H1 (cell line): ENCODE results near the gene ARID2. TPM values are rescaled to one million over a fixed set of nuclear protein-coding genes. Genes with fewer than 3 reads are reported as not detected.

Source experiments
- CTBP2 ChIP-seq: IDR thresholded peaks from 2 replicates; pipeline ENCODE4 v1.7.0; 2011; ENCODE audit warnings: borderline replicate concordance, mild to moderate bottlenecking, moderate library complexity, mixed read lengths, low read length; ENCODE audit not compliant: insufficient read depth, insufficient read length
- HDAC2 ChIP-seq, 2 experiments: fragments of 300-600 bp in 1 of 2; sonication (generic) in 1 of 2; IDR thresholded peaks; 2 replicates each; pipeline ENCODE4 v1.6.1; 2011 to 2012; ENCODE audit warnings: low read depth in 2 of 2, low read length in 2 of 2, mild to moderate bottlenecking in 2 of 2, moderate library complexity in 2 of 2, borderline replicate concordance in 1 of 2, inconsistent platforms in 1 of 2
- TAF7 ChIP-seq: optimal IDR thresholded peaks from 2 replicates; pipeline ENCODE3; 2011; ENCODE audit warnings: low read depth, mild to moderate bottlenecking, inconsistent platforms, low read length, moderate library complexity, borderline replicate concordance
- TCF12 ChIP-seq: IDR thresholded peaks from 2 replicates; pipeline ENCODE4 v1.6.1; 2011; ENCODE audit warnings: low read depth, mild to moderate bottlenecking, low read length
- polyA plus RNA-seq, 7 experiments: library from polyadenylated mRNA; depleted of rRNA in 3 of 7; stranded (reverse) in 5 of 7; unstranded in 2 of 7; fragments of >200 nt in 5 of 7; fragments of 200-250 nt in 2 of 7; gene quantifications; 1 replicate in 5 of 7; 2 replicates in 1 of 7; 4 replicates in 1 of 7; pipeline versions ENCODE4 v1.2.1 to v1.2.3, GENCODE V29; 2011 to 2013; ENCODE audit warnings: missing spikeins in 2 of 7, mixed read lengths in 2 of 7
- total RNA-seq: library from RNA; stranded (reverse); fragmentation: NEBNext Ultra II Directional; extraction: Animal tissue kit (Norgen Biotek cat#: 25700); gene quantifications from 2 replicates; pipeline ENCODE4 v1.2.1, GENCODE V29; 2021
- TF ChIP-seq, protein P1 (sequence below): fragments of 300-600 bp; sonication (generic); IDR thresholded peaks from 2 replicates; pipeline ENCODE4 v1.7.1; 2012; ENCODE audit warnings: low read length, moderate library complexity, mild to moderate bottlenecking, inconsistent platforms; ENCODE audit not compliant: insufficient replicate concordance

The ARID2 gene
- total and polyA plus RNA-seq, 2 of the 8 experiments (the other 6 are each of a cell fraction or from before 2014, with no cell fraction given) = 32.0 to 45.2 TPM

DNA sequence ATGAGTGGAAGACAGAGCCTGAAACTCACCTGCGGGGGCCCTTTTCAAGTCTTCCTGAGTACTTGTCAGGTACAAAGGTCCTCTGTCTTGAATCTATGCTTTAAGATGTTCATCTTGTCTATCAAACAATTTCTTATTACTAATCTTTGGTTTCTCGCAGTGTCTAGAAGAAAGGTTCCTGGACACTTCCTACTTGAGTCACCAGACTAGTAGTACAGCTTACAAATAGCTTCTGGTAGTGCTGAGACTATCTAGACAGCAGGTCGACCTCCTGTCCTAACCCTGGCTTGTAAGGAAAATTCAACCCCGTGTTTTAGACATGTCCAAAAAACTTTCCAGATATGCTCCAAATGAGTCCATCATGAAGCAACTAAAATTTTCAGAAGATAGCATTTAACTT is 11.2 kb upstream of the ARID2 start (continued):
- TF ChIP-seq, protein P1, sequence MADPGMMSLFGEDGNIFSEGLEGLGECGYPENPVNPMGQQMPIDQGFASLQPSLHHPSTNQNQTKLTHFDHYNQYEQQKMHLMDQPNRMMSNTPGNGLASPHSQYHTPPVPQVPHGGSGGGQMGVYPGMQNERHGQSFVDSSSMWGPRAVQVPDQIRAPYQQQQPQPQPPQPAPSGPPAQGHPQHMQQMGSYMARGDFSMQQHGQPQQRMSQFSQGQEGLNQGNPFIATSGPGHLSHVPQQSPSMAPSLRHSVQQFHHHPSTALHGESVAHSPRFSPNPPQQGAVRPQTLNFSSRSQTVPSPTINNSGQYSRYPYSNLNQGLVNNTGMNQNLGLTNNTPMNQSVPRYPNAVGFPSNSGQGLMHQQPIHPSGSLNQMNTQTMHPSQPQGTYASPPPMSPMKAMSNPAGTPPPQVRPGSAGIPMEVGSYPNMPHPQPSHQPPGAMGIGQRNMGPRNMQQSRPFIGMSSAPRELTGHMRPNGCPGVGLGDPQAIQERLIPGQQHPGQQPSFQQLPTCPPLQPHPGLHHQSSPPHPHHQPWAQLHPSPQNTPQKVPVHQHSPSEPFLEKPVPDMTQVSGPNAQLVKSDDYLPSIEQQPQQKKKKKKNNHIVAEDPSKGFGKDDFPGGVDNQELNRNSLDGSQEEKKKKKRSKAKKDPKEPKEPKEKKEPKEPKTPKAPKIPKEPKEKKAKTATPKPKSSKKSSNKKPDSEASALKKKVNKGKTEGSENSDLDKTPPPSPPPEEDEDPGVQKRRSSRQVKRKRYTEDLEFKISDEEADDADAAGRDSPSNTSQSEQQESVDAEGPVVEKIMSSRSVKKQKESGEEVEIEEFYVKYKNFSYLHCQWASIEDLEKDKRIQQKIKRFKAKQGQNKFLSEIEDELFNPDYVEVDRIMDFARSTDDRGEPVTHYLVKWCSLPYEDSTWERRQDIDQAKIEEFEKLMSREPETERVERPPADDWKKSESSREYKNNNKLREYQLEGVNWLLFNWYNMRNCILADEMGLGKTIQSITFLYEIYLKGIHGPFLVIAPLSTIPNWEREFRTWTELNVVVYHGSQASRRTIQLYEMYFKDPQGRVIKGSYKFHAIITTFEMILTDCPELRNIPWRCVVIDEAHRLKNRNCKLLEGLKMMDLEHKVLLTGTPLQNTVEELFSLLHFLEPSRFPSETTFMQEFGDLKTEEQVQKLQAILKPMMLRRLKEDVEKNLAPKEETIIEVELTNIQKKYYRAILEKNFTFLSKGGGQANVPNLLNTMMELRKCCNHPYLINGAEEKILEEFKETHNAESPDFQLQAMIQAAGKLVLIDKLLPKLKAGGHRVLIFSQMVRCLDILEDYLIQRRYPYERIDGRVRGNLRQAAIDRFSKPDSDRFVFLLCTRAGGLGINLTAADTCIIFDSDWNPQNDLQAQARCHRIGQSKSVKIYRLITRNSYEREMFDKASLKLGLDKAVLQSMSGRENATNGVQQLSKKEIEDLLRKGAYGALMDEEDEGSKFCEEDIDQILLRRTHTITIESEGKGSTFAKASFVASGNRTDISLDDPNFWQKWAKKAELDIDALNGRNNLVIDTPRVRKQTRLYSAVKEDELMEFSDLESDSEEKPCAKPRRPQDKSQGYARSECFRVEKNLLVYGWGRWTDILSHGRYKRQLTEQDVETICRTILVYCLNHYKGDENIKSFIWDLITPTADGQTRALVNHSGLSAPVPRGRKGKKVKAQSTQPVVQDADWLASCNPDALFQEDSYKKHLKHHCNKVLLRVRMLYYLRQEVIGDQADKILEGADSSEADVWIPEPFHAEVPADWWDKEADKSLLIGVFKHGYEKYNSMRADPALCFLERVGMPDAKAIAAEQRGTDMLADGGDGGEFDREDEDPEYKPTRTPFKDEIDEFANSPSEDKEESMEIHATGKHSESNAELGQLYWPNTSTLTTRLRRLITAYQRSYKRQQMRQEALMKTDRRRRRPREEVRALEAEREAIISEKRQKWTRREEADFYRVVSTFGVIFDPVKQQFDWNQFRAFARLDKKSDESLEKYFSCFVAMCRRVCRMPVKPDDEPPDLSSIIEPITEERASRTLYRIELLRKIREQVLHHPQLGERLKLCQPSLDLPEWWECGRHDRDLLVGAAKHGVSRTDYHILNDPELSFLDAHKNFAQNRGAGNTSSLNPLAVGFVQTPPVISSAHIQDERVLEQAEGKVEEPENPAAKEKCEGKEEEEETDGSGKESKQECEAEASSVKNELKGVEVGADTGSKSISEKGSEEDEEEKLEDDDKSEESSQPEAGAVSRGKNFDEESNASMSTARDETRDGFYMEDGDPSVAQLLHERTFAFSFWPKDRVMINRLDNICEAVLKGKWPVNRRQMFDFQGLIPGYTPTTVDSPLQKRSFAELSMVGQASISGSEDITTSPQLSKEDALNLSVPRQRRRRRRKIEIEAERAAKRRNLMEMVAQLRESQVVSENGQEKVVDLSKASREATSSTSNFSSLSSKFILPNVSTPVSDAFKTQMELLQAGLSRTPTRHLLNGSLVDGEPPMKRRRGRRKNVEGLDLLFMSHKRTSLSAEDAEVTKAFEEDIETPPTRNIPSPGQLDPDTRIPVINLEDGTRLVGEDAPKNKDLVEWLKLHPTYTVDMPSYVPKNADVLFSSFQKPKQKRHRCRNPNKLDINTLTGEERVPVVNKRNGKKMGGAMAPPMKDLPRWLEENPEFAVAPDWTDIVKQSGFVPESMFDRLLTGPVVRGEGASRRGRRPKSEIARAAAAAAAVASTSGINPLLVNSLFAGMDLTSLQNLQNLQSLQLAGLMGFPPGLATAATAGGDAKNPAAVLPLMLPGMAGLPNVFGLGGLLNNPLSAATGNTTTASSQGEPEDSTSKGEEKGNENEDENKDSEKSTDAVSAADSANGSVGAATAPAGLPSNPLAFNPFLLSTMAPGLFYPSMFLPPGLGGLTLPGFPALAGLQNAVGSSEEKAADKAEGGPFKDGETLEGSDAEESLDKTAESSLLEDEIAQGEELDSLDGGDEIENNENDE = no peak
- TF ChIP-seq TCF12 (no peak), HDAC2 (IDR thresholded peaks at IDR 0.05; ENCODE audit: borderline replicate concordance in 1 of 2, low read depth in 2 of 2, low read length in 2 of 2) (no peak), TAF7 (no peak), CTBP2 (no peak)
- TF ChIP-seq, all 59 proteins: peak for 0
